ENCODE results near the gene C16orf78. TPM values are rescaled to one million over a fixed set of nuclear protein-coding genes. Genes with fewer than 3 reads are reported as not detected.

Gene C16orf78
- total RNA-seq, 1 donor from 2014 or later: not detected

GRCh38 chr16:49337814-49338350 lies 35.7 kb upstream of the C16orf78 start:
- Histone ChIP-seq H3F3A (ENCODE audit: low read depth) (peaks cover 4% of the 10 kb centered on the region), H3K9me3 (ENCODE audit: low read depth) (no peaks in the 10 kb centered on the region), H4K20me1 (ENCODE audit: low read depth) (no peaks in the 10 kb centered on the region), H3K79me2 (ENCODE audit: low read depth) (no peaks in the 10 kb centered on the region), H3K36me3 (no peaks in the 10 kb centered on the region), H3K4me3 (no peak overlapping the region), H2AFZ (replicated peaks) (no peak overlapping the region), H3K4me1 (no peaks in the 10 kb centered on the region), H3K27me3 (no peaks in the 10 kb centered on the region), H3K9ac (no peak overlapping the region), H3K4me2 (no peak overlapping the region), H3K27ac (no peak overlapping the region)
- DNase-seq (ENCODE audit: low spot score): no peak
- no peaks in the 10 kb centered on the region for H3K36me3 Mint-ChIP-seq
- no peak overlapping the region for H3K27ac Mint-ChIP-seq
- TF ChIP-seq CTCF (IDR thresholded peaks at IDR 0.05): peak; percentile 12
- TF ChIP-seq EZH2 (IDR thresholded peaks at IDR 0.05): no peak
- no peak for TF ChIP-seq EZH2phosphoT487 (IDR thresholded peaks at IDR 0.05)
- H3K4me1 Mint-ChIP-seq: peaks cover 8% of the 10 kb centered on the region
- H3K4me3 Mint-ChIP-seq: no peak overlapping the region
- H3K9me3 Mint-ChIP-seq: no peaks in the 10 kb centered on the region
- peaks cover 23% of the 10 kb centered on the region for H3K27me3 Mint-ChIP-seq (ENCODE audit: insufficient read depth, low read depth)

GRCh38 chr16:49338611-49339265 lies 34.9 kb upstream of the C16orf78 start:
- H3K4me1 Mint-ChIP-seq: no peaks in the 10 kb centered on the region
- Histone ChIP-seq H4K20me1 (ENCODE audit: low read depth) (peaks cover 4% of the 10 kb centered on the region), H3K27me3 (no peaks in the 10 kb centered on the region), H3K4me2 (no peak overlapping the region), H3K4me1 (no peaks in the 10 kb centered on the region), H3K27ac (no peak overlapping the region), H3K9me3 (ENCODE audit: low read depth) (no peaks in the 10 kb centered on the region), H3K79me2 (ENCODE audit: low read depth) (no peaks in the 10 kb centered on the region), H3K9ac (no peak overlapping the region), H3K4me3 (no peak overlapping the region), H3F3A (ENCODE audit: low read depth) (no peaks in the 10 kb centered on the region), H3K36me3 (no peaks in the 10 kb centered on the region), H2AFZ (replicated peaks) (no peak overlapping the region)
- H3K9me3 Mint-ChIP-seq: no peaks in the 10 kb centered on the region
- TF ChIP-seq EZH2 (IDR thresholded peaks at IDR 0.05): no peak
- no peak for TF ChIP-seq CTCF (IDR thresholded peaks at IDR 0.05)
- no peak for TF ChIP-seq EZH2phosphoT487 (IDR thresholded peaks at IDR 0.05)
- H3K27me3 Mint-ChIP-seq (ENCODE audit: insufficient read depth, low read depth): peaks cover 29% of the 10 kb centered on the region
- H3K36me3 Mint-ChIP-seq: no peaks in the 10 kb centered on the region
- no peak for DNase-seq (ENCODE audit: low spot score)
- no peak overlapping the region for H3K27ac Mint-ChIP-seq
- no peak overlapping the region for H3K4me3 Mint-ChIP-seq

- Mint-ChIP-seq H3K36me3 (no peaks in the 10 kb centered on the region), H3K4me3 (no peak overlapping the region)
- peaks cover 8% of the 10 kb centered on the region for H3K27me3 ChIP-seq
Measured at GRCh38 chr16:49340466-49340865, 33.1 kb upstream of the C16orf78 start.

More at GRCh38 chr16:49340466-49340865, 33.1 kb upstream of the C16orf78 start:
- H3K4me1 ChIP-seq: no peaks in the 10 kb centered on the region
- no peaks in the 10 kb centered on the region for H3K4me1 Mint-ChIP-seq
- H3K27ac ChIP-seq: no peak overlapping the region
- peaks cover 27% of the 10 kb centered on the region for H3K27me3 Mint-ChIP-seq (ENCODE audit: insufficient read depth, low read depth)
- H3K36me3 ChIP-seq: no peaks in the 10 kb centered on the region
- no peaks in the 10 kb centered on the region for H3K9me3 Mint-ChIP-seq
- H3K27ac Mint-ChIP-seq: no peak overlapping the region
- no peak overlapping the region for H3K4me3 ChIP-seq
- H4K20me1 ChIP-seq (ENCODE audit: low read depth): peaks cover 8% of the 10 kb centered on the region
- TF ChIP-seq EZH2 (IDR thresholded peaks at IDR 0.05): no peak
- TF ChIP-seq CTCF (IDR thresholded peaks at IDR 0.05): no peak
- TF ChIP-seq EZH2phosphoT487 (IDR thresholded peaks at IDR 0.05): no peak
- H3K9ac ChIP-seq: no peak overlapping the region
- no peak for DNase-seq (ENCODE audit: low spot score)
- H2AFZ ChIP-seq (replicated peaks): no peak overlapping the region
- H3K79me2 ChIP-seq (ENCODE audit: low read depth): no peaks in the 10 kb centered on the region
- no peaks in the 10 kb centered on the region for H3K9me3 ChIP-seq (ENCODE audit: low read depth)
- no peak overlapping the region for H3K4me2 ChIP-seq
- H3F3A ChIP-seq (ENCODE audit: low read depth): no peaks in the 10 kb centered on the region

Measured in neural progenitor cell (in vitro differentiated cells).